ENCODE measurements around the gene RAB8A. TPM values are rescaled to one million over a fixed set of nuclear protein-coding genes. Genes with fewer than 3 reads are reported as not detected.

RAB8A gene
- total and polyA plus RNA-seq, 9 of the 15 experiments (the other 6 are each of a cell fraction or from before 2014, with no cell fraction given): 11.2 to 102 (median 53.2) TPM

GRCh38 chr19:16111160-16111908, at the start of gene RAB8A (continued):
- TF ChIP-seq, protein P1, sequence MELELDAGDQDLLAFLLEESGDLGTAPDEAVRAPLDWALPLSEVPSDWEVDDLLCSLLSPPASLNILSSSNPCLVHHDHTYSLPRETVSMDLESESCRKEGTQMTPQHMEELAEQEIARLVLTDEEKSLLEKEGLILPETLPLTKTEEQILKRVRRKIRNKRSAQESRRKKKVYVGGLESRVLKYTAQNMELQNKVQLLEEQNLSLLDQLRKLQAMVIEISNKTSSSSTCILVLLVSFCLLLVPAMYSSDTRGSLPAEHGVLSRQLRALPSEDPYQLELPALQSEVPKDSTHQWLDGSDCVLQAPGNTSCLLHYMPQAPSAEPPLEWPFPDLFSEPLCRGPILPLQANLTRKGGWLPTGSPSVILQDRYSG (tag; conservative IDR thresholded peaks at IDR 0.05; ENCODE audit: low read depth): no peak
- TF ChIP-seq ZKSCAN1 (IDR thresholded peaks at IDR 0.05; ENCODE audit: low read depth, low read length) (peak; percentile 43; the same call in 1 of the 2 replicates), GATA2 (CRISPR knock-in tag; IDR thresholded peaks at IDR 0.05) (no peak), ELF2 (CRISPR knock-in tag; IDR thresholded peaks at IDR 0.05) (no peak), REST (IDR thresholded peaks at IDR 0.05; ENCODE audit: borderline replicate concordance) (peak; percentile 86), REST (CRISPR knock-in tag; IDR thresholded peaks at IDR 0.05; ENCODE audit: low read depth) (no peak), MEF2A (IDR thresholded peaks at IDR 0.05; ENCODE audit: control insufficient read depth, low read depth, low read length) (no peak), ZNF76 (CRISPR knock-in tag; IDR thresholded peaks at IDR 0.05; ENCODE audit: borderline replicate concordance) (no peak), ZNF639 (CRISPR knock-in tag; conservative IDR thresholded peaks at IDR 0.05 in 1 of 2, IDR thresholded peaks at IDR 0.05 in 1 of 2) (no peak; a peak in 1 of 4 replicates), NFRKB (IDR thresholded peaks at IDR 0.05; ENCODE audit: low read depth) (no peak), BACH1 (tag; IDR thresholded peaks at IDR 0.05) (no peak), FOXK1 (CRISPR knock-in tag; IDR thresholded peaks at IDR 0.05; ENCODE audit: borderline replicate concordance) (no peak), ZNF766 (CRISPR knock-in tag; conservative IDR thresholded peaks at IDR 0.05) (no peak), POLR2A (conservative IDR thresholded peaks at IDR 0.05) (peak; percentile 75), TFE3 (CRISPR knock-in tag; IDR thresholded peaks at IDR 0.05) (peak; percentile 76), ZNF232 (CRISPR knock-in tag; IDR thresholded peaks at IDR 0.05) (no peak)
